ENCODE measurements around the gene C10orf90.
"Not testable (repeated sequence)": the region's sequence is repeated elsewhere in the genome, so short reads cannot be mapped to it uniquely, and the experiment has no call there.

Gene C10orf90

DNA sequence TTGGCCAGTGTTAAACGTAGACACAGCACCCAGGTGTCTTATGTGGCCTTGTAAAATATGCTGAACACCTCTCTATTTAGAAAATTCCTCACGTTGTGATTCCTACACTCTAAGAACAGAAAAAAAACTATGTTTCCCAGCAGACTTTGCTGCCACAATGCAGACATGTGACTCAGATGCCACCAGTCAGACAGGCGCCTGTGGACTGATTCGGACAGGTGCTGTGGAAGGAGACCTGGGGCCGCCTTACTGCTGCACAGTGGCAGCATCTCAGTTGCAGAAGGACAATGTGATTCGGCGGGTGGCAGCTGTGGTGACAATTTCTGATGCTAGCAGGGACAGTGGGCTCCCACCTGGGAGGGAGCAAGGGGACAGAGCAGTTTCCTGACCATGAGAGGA, 88.8 kb downstream of the C10orf90 start:
- DNase-seq = no peak

GRCh38 chr10:126580873-126581647, 89.4 kb downstream of the C10orf90 start:
- no peak for DNase-seq

DNA sequence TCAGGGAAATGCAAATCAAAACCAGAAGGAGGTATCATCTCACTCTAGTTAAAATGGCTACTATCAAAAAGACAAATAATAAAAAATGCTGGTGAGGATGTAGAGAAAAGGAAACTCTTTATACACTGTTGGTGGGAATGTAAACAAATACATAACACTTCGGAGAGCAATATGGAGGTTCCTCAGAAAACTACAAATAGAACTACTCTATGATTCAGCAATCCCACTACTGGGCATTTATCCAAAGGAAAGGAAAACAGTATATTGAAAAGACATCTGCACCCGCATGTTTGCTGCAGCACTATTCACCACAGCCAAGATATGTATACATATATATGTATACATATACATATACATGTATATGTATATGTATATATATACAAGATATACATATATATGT, 94.2 kb downstream of the C10orf90 start:
- DNase-seq = no peak

- no peak for DNase-seq
These were observed 99.6 kb downstream of the C10orf90 start for GRCh38 chr10:126570621-126571602.

- DNase-seq = no peak
These were observed 100.3 kb downstream of the C10orf90 start for GRCh38 chr10:126570245-126570570.

- DNase-seq = no peak
These were observed 100.8 kb downstream of the C10orf90 start for GRCh38 chr10:126569513-126570244.

DNA sequence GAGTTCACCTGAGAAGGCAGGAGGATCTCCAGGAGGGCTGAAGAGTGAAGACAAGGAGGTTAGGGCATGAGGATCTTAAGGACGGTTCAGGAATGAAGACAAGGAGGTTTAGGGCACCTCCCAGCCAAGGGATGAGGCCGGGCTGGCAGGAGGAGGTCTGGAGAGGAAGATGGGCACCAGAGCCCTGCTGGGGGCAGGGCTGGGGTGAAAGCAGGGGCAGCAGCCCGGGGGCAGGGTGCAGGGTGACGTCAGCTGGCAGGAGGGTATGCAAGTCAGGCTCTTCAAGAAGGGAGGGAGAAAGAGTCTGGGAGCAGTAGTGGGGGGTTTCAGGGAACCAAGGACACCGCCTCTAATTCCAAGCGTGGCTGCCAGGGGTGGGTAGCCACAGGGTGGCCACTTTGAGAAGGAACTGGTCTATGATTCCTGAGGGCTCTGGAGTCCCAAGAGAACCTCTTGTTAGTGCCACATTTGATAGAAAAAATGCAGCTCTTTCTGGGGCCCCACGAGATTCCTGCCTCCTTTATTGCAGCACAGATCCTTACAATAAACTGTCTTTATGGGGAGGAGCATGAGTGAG, 101.6 kb downstream of the C10orf90 start:
- DNase-seq = no peak

GRCh38 chr10:126565871-126566270, 104.6 kb downstream of the C10orf90 start:
- no peak for DNase-seq

GRCh38 chr10:126565441-126565840, 105.1 kb downstream of the C10orf90 start:
- DNase-seq = no peak

GRCh38 chr10:126564326-126564888, 106.1 kb downstream of the C10orf90 start:
- no peak for DNase-seq

- no peak for DNase-seq
These were observed 107.1 kb downstream of the C10orf90 start for GRCh38 chr10:126563361-126563760.

DNA sequence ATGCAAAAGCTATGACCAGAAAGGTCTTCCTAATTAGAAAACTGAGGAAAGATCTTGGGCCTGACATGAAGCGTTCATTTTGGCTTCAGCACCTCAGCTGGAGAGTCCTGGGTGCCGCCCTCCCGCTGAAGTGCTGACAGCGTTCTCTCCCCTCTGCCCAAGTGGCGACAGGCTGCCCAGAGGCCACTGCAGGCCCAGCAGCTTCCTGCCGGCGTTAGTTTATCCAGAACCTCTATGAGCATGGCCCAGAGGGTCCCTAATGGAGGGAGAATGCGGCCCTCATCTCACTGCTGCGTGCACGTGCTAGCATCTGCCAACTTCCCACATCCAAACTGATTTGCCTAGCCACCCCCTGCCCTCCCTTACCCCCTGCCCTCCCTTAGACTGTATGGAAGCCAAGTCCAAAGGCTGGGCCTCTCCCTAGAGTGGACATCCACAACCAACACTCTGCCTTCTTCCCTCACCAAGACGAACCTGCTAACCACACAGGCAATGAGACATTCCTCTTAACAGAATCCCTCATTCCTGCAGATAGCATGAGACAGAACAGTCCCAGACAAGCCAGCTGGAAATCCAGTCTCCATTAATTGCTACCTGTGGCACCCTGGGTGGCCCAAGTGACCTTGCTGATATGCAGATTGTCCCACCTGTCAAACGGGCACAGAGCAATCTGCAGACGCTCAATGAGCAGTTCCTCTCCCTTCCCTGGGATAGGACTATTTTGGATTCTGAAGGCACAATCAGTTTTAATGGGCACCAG, 108.4 kb downstream of the C10orf90 start:
- DNase-seq = no peak

GRCh38 chr10:126561294-126561920, 109.1 kb downstream of the C10orf90 start:
- DNase-seq = no peak

DNA sequence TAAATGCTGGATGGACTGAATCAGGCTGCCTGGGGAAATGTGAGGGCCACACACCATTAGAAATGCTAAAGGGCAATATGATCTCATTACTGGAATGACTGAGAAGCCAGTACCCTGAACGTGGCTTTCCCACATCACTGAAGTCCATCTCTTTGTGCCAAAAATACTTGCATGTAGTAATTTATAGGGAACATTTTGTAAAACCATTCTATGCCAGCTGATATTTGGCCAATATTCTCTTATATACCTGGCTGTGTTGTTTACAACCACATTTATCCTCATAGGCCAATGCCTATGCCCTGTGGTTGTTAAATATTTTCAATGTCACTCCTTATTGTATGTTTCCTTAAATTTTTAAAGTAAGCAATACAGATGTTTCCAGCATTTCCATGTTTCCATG, 111.6 kb downstream of the C10orf90 start:
- DNase-seq = no peak

GRCh38 chr10:126551202-126551601, 119.3 kb downstream of the C10orf90 start:
- DNase-seq = no peak

GRCh38 chr10:126550586-126550985, 119.9 kb downstream of the C10orf90 start:
- not testable (repeated sequence) for DNase-seq

DNA sequence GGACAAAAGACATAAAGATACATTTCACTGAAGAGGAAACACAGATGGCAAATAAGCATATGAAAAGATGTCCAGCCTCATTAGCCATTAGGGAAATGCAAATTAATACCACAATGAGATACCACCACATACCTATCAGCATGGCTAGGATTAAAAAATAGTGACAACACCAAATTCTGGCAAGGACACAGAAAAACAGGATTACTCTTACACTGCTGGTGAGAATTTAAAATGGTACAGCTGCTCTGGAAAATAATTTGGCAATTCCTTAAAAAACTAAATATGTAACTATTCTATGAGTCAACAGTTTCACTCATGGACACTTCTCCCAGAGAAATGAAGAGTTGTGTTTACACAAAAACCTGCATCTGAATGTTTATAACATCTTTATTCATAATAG, 121.1 kb downstream of the C10orf90 start:
- no peak for DNase-seq

GRCh38 chr10:126544565-126544964, 125.9 kb downstream of the C10orf90 start:
- DNase-seq = no peak

DNA sequence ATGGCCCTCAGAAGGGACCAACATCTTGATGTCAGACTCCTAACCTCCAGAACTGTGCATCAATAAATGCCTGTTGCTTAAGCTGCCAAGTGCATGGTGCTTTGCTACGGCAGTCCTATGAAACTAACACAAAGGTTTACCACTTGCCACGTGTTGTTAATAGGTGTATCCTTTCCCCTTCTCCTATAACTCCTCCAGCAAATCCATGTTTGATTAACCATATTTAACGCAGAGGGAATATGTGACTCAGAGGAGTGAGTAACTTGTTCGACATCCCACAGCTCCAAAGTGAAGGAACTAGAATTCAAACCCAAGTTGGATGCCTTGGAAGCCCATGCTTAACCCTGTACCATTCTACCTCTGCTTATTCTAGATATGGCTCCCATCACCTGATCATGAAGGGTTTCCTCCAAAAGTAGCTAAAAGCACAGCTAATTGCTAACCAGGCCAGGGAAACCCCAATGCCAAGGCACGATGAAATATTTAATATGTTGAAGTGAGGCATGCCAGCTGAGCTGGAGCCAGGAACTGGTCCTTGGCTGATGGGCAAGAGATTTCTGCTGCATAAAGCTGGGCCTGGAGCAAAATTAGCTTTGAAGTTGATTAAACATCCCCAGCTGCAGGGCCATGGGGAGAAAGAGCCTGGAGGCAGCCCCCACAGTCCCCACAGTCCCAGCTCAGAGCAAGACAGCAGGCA, 131.9 kb downstream of the C10orf90 start:
- no peak for DNase-seq

DNA sequence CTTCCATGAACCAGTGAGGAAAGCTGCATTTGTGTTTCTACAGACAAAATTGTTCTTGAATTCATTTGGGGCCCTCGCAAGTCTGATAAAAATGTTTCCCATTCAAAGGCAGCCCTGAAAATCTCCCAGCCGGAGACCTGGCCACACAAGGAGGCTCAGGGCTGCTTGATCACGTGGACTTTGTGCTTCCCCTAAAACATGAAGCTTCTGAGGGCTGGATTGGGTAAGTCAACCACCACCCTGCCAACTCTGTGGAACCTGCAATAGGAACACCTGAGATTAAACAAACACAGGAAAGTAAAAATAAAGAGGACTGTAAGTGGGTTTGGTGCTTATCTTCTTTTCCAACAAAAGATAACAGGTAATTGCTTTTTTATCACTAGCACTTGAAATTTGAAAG, 133.8 kb downstream of the C10orf90 start:
- no peak for DNase-seq

DNA sequence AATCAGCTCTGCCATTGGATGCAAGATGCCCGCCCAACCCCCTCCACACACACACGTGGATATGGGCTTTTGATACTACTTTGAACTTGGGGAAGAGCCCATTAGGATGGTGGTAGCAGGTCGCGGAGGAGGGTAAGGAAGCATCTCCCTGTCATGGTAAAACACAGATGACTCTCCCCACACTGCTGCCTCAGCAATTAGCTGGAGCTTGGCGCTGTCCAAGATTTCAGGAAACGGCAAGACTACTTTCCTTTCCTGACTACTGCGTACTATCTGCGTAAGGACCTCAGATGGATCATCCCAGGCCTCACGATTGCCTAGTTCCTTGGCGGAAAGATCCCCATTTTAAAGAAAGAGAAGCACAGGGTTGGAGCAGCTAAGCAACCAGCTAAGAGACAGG, 134.3 kb downstream of the C10orf90 start:
- no peak for DNase-seq
